Body of pancreas (tissue), 4 donors: ENCODE measurements around the gene STARD3.

Source experiments
- POLR2A ChIP-seq, 3 donors: fragments of 450-650 bp; IDR thresholded peaks; one replicate each; pipeline ENCODE4 v1.6.1; 2016; ENCODE audit warnings: antibody characterized with exemption in 3 of 3, mild to moderate bottlenecking in 2 of 3
- TF ChIP-seq, protein P1 (sequence below), 7 experiments: fragments of 450-650 bp in 4 of 7; fragments of 200-600 bp in 3 of 7; sonication (generic) in 3 of 7; IDR thresholded peaks; one replicate each; pipeline ENCODE4 v1.5.1; 2016 to 2019; ENCODE audit warnings: antibody characterized with exemption in 7 of 7

DNA sequence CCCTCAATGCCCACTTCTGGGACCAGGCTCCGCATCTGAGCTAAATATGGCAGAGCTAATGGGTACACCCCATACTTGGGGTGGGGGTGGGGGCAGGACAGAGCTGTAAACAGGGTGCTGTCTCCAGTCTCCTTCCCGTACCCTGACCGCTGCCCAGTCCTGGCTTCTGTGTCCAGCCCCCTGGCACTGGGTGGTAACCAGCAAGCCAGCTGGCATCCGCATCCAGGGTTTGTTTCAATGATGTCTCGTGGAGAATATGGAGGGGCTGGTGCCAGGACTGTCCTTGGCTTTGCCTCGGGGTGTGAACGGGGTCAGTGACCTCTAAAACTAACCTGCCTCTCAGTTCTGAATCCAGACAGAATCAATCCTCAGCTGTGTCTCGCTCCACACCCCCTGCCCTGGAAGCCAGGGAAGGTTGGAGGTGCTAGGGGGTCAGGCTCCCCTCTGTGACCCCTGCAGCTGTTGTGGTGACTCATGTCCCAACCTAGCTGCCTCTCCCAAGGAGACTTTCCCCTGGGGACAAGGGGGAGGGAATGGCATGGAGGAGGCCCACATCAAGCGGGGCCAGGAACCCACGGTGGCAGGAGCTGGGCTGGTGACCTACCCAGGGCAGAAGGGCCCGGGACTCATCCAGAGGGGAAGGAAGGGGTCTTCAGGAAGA is 29.8 kb downstream of the STARD3 start:
- TF ChIP-seq, protein P1, sequence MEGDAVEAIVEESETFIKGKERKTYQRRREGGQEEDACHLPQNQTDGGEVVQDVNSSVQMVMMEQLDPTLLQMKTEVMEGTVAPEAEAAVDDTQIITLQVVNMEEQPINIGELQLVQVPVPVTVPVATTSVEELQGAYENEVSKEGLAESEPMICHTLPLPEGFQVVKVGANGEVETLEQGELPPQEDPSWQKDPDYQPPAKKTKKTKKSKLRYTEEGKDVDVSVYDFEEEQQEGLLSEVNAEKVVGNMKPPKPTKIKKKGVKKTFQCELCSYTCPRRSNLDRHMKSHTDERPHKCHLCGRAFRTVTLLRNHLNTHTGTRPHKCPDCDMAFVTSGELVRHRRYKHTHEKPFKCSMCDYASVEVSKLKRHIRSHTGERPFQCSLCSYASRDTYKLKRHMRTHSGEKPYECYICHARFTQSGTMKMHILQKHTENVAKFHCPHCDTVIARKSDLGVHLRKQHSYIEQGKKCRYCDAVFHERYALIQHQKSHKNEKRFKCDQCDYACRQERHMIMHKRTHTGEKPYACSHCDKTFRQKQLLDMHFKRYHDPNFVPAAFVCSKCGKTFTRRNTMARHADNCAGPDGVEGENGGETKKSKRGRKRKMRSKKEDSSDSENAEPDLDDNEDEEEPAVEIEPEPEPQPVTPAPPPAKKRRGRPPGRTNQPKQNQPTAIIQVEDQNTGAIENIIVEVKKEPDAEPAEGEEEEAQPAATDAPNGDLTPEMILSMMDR (IDR thresholded peaks at IDR 0.05): no peak
- no peak for TF ChIP-seq POLR2A (IDR thresholded peaks at IDR 0.05)
